GM20000 (cell line): Measurements from ENCODE around the gene PNPT1.
"Not testable (repeated sequence)": the region's sequence is repeated elsewhere in the genome, so short reads cannot be mapped to it uniquely, and the experiment has no call there.

Experiments
- DNase-seq: peaks from one replicate; pipeline ENCODE4 v3.0.0; 2012; ENCODE audit warnings: low spot score
- TF ChIP-seq, protein P1 (sequence below): IDR thresholded peaks from 2 replicates; pipeline ENCODE4 v1.5.1; 2012; ENCODE audit warnings: mild to moderate bottlenecking, control low read depth; ENCODE audit errors: extremely low read depth, missing control alignments

The PNPT1 gene

DNA sequence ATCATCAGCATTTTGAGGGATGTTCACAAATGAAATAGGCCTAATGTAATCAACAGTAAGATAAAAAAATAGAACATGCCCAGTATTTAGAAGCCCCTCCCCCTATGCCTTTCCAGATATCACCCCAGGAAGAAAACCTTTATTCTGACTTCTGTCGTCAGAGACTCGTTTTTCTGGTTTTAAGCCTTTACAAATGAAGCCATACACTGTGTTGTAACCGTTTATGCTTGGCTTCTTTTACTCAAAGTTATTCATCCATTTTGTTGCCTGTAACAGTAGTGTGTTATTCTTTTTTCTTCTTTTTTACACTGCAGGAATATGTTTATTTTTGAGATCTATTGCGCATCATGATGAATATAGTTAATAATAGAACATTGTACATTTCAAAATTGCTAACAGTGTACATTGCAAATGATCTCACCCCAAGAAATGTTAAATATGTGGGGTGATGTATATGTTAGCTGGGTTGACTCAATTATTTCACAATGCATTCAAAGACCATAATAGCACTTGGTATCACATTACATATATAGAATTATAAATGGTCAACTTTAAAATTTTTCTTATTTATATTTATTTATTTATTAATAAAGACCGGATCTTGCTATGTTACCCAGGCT lies 28.1 kb upstream of the PNPT1 start:
- DNase-seq, result no peak
- TF ChIP-seq, protein P1, sequence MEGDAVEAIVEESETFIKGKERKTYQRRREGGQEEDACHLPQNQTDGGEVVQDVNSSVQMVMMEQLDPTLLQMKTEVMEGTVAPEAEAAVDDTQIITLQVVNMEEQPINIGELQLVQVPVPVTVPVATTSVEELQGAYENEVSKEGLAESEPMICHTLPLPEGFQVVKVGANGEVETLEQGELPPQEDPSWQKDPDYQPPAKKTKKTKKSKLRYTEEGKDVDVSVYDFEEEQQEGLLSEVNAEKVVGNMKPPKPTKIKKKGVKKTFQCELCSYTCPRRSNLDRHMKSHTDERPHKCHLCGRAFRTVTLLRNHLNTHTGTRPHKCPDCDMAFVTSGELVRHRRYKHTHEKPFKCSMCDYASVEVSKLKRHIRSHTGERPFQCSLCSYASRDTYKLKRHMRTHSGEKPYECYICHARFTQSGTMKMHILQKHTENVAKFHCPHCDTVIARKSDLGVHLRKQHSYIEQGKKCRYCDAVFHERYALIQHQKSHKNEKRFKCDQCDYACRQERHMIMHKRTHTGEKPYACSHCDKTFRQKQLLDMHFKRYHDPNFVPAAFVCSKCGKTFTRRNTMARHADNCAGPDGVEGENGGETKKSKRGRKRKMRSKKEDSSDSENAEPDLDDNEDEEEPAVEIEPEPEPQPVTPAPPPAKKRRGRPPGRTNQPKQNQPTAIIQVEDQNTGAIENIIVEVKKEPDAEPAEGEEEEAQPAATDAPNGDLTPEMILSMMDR, result no peak

DNA sequence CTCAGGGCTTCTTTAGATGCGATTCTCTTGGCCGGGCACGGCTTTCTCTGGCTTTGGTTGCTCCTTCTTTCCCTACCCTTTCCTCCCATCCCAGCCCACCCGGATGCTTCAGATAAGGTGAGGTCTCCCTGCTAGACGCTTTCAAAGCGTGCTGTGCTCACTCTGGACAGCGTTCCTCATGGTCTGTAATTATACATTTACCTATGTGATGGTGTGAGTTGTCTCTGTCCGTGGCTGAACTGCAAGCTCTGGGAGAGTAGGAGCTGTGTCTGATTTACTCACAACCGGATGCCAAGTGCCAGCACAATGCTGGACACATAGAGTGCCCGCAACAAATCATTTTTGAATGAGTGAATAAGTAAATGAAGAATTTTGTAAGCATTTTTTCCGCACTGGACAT lies 26.8 kb upstream of the PNPT1 start:
- no peak for DNase-seq

DNA sequence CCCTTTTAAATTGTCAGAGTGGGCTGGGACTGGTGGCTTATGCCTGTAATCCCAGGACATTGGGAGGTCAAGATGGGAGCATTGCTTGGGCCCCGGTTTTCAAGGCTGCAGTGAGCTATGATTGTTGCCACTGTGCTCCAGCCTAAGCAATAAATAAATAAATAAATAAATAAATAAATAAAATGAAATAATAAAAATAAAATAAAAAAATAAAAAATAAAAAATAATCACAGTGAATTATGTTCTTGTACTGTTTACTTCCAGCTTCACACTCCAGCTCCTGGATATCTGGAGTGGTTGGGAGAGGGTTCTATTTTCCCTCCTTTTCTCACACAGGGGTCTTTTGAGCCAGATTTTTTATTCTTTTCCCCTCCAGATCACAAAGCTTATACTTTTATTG lies 26.2 kb upstream of the PNPT1 start:
- DNase-seq, result no peak
- TF ChIP-seq, protein P1, result no peak

More for the DNA sequence above, 26.8 kb upstream of the PNPT1 start:
- TF ChIP-seq, protein P1, result no peak

DNA sequence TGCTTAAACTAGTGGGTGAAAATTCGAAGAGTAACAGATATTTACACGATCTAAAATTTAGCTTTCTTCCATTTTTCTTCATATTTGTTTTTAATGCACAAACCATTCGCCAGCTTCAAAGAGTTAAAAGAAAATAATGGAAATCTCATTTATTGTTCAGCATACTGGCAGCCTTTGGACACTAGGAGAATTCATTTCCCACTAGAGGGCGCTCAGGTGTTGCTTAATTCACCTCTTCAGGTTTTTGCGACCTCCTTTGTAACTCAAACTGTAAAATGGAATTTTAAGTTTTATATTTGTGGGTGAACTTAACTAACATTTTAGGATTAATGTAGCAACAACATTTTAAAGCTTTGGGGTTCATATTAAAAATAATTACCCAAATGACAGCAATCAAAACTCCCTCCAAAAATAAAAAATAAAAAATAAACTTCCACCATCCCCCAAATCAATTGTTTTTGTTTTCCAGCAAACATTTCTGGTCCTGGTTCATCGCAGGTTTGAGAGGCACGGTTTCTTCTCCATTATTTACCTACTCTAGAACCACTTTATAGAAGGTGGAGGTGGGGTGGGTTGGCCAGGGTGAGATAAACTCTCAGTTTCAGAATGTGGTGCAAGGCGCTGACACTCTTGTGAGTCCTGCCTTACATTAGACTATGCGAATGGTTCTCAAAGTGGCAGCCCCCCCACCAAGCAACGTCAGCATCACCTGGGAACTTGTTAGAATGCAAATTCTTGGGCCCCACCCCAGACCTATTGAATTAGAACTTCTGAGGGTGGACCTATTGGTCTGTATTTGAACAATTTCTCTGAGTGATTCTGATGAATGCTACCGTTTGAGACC lies 24.7 kb upstream of the PNPT1 start:
- TF ChIP-seq, protein P1, result peak; percentile 70
- DNase-seq, result peak; percentile 64

DNA sequence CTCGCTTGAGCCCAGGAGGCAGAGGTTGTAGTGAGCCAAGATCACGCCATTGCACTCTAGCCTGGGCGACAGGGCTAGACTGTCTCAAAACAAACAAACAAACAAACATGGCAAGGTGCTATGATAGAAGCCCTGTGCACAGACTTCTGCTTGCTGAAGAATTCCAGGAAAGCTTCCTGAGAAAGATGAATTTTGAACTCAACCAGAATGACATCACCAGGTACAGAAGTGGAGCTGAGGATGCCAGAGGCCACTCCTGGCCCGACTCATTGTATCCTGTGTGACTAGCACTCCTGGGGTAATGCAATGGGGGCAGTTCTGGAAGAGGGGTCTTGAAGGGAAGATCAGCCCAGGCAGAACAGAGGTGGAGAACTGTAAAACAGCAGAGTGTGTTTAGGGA lies 22.0 kb upstream of the PNPT1 start:
- TF ChIP-seq, protein P1, result no peak
- DNase-seq, result no peak

DNA sequence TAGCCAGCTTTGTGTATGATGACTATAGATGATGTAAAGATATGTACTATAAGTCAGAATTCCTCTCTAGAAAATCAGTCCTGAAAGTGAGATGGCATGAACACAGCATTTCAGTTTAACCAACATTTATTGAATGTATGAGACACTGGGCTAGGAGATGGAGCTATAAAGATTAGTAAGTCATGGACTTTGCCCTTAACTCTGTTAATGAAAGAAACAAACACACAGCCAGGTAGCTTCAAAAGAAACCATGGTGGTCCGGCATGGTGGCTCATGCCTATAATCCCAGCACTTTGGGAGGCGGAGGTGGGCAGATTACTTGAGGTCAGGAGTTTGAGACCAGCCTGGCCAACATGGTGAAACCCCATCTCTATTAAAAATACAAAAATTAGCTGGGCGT lies 21.5 kb upstream of the PNPT1 start:
- not testable (repeated sequence) for DNase-seq

DNA sequence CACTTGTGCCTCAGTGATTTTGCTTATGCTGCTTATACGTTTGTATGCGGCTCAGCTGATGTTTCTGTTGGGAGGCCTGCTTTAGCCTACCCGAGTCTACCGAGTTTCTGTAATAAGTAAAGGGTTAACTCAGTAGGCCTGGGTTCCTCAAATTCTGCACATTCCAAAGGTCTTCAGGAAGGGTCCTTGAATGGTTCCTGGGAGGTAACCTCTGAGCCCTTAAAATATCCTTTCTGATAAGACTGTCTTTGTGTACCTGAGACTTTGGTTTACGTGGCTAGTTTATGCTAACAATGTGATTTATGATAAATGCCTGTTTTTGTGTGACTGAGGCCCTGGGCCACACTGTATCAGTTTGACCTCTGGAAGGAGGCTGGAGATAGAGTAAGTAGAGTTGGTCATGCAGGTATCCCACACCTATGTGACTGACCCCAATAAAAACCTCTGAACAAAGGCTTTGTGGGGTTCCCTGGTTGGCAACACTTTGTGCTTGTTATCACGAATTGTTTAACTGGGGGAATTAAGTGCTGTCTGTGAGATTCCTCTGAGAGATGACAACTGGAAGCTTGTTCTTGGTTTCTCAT lies 18.9 kb upstream of the PNPT1 start:
- no peak for DNase-seq
- TF ChIP-seq, protein P1, result no peak

DNA sequence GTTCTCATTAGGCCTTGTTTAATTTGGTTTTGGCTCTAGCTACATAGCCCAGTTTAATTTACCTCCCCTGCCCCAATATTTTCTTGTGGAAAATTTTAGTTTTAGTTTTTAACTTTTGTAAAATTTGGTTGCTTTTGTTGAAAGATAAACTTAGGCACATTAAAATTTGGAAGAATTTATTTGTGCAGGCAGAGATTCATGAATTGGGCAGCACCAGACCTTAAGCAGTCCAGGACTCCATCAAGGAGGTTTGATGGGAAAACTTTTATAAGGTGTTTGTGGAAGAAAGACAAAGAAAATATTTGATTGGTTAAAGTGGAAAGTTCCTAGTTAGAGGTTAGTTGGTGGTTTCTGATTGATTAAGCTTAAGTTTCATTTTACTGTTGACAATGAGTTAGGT lies 16.4 kb upstream of the PNPT1 start:
- TF ChIP-seq, protein P1, result no peak
- DNase-seq, result no peak
